NCI-H1105 treated with DMSO at 0.1 percent for 48 hours (cell line): ENCODE measurements around the gene CDR2.
A peak's percentile ranks its signal among the peaks of the same experiment; 100 is the strongest.
"Not testable (repeated sequence)": the region's sequence is repeated elsewhere in the genome, so short reads cannot be mapped to it uniquely, and the experiment has no call there.

Experiments used
- DNase-seq: peaks from one replicate; lab custom pipeline; 2025; lab: John Stamatoyannopoulos, UW

Gene CDR2

DNA sequence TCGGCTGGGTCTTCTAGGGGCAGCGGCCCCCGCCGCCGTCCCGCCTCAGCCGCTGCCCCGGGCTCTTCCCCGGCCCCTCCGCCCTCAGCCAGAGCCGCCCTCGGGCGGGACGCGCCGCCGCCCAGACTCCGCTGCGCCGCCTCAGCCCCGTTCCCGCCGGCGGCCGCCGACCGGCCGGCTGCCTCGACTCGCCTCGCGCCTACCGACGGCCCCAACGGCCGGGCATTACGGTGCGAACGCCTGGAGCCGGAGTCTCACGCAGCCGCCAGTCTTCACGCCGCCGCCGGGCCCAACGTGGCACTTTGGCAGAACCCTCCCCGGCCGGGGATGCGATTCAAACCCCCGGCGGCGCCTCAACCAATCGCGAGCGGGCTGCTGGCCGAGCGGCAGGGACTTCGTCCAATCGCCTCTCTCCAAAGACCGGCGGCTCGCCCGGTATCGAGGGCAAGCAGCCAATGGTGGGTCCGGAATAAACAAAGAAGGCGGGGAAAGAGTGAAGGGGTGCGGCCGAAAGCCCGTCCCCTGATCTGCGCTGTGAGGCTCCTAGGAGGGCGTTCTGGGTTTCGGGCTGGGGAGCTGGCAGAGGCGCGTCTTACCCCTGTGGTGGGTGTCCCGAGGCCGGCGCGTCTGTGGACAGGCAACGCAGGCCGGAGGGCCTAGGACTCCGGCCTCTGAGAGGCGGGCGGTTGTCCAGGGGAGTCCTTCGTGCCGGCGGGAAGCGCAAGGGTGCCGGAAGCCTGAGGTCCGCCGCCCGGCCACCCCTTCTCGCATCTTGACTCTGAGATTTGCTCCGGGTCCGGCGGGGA, at the start of gene CDR2:
TSS of gene CDR2 (minus strand) at position 309 of the 806 bp plus-strand sequence. CDS start 310 bp downstream, outside the sequence.
- DNase-seq: peak; percentile 87

DNA sequence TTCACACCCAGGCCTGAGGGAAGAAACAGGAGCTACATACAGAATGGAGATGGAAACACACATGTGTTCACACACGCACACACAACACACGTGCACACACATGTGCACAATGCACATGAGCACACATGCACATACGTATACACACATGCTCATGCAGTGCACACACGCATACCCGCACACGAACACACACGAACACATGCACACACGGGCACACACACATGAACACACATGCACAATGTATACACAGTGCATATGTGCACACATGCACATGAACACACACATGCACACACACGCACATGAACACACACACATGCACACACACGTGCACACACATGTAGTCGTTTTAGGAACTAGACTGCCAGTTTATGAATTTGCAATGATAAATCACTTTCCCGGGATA, 49.3 kb upstream of the CDR2 start:
- DNase-seq: no peak

DNA sequence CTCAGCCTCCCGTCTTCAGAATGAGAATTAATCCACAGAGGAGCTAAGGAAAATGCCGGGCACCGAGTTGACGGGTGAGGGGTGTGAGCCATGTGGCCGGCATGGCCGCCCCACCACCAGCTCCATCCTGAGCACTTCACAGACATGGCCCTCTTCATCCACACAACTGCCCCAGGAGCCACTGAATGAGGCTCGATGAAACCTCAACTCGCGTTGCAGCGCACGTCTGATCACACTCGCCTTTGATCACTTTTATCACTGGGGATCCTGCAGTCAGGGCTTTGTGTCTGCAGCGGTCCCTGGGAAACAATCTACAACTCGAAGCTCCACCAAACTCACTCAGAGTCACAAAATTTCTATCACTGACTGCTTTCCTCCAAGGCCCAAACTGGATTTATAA, 46.7 kb upstream of the CDR2 start:
- DNase-seq: no peak

DNA sequence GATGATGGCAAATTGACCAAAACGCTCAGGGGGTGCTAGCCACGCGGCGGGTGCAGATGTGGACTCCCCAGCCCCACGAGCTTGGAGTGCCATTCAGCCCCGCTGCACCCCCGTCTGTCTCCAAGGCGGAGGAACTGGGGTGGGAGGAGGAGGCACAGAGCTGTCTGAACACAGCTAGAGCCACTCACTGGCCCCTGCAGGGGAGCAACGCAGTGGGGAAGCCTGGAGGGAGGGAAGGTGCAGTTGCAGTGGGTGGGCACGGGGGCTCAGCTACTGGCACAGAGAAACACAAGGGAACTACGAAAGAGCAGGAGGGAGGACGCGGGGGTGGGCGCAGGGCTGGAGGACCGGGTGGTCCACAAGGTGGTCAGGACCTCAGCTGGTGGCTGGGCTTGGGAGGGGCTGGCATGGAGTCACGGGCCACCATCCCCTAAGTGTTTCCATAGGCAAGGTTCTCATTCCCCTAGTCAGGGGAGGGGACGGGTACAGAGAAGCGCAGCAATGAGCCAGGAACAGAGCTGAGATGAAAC, 46.3 kb upstream of the CDR2 start:
- DNase-seq: no peak

DNA sequence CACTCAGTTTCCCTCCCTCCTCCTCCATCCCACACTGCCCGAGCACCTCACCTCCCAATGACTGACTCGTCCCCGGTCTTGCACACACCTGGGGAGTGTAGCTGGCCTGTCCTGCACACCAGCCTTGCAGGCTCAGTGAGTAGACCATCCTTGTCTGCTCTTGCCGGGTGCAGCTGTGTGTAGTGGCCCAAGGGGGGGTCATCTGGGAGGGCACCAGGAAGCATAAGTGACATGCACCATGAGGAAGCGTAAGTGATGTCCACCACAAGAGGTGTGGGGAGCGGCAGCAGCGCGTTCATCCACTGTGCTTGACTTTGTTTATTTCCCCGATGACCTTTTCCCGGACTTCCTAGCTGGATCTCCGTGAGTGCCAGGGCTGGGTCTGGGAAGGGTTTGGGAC, 45.5 kb upstream of the CDR2 start:
- DNase-seq: no peak

DNA sequence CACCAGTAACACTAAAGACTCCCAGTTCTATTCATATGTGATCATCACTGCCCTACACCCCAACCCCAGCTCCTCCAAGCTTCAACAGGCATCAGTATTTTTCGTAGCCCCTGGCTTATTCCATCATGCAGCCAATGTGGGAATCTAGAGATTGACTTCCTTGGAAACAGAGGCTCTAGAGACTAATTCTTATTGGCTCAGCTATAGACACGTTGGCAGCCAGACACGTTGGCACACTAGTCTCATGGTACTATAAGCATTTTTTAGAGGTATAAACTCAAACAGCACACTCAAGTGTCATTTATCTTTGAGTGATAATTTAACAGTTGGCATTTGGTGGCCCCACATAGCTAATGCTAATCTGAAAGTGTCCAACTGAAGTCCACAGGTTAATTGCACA, 44.4 kb upstream of the CDR2 start:
- DNase-seq: no peak

DNA sequence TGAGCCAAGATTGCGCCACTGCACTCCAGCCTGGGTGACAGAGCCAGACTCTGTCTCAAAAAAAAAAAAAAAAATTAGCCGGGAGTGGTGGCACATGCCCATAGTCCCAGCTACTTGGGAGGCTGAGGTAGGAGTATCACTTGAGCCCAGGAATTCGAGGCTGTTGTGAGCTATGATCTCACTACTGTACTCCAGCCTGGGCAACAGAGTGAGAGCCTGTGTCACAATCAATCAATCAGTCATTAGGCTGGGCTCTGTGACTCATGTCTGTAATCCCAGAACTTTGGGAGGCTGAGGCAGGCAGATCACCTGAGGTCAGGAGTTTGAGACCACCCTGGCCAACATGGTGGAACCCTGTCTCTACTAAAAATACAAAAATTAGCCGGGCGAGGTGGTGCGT, 43.4 kb upstream of the CDR2 start:
- not testable (repeated sequence) for DNase-seq

DNA sequence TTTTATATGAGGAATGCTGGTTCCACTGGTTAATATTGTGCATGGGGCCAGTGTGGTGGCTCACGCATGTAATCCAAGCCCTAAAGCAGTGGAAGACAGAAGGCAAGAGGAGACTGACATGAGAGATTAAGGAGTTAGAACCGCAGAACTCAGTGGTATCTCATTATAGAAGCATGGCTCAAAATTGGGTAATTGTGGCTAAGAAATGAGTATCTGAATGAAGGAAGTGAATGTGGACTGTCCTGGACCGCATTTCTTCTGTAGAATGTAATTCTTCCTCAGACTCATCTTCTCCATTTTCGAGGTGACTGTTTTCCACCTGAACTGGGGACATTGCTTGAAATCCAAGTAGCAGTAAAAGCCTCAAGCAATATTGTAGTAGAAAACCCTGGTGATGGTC, 42.6 kb upstream of the CDR2 start:
- no peak for DNase-seq

DNA sequence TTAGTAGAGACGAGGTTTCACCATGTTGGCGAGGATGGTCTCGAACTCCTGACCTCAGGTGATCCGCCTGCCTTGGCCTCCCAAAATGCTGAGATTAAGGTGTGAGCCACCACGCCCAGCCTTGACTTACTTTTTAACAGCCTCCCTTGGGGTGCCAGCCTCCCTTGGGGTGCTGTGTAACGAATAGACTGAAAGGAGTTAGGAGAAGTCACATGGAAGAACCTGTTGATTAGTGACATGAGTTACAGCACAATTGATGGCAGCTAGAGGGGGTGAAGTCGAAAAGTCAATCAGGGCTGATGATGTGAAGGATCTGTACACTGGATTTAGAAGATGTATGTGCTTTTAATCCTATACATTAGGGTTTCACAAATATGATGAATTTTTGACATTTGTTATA, 39.4 kb upstream of the CDR2 start:
- DNase-seq: no peak

DNA sequence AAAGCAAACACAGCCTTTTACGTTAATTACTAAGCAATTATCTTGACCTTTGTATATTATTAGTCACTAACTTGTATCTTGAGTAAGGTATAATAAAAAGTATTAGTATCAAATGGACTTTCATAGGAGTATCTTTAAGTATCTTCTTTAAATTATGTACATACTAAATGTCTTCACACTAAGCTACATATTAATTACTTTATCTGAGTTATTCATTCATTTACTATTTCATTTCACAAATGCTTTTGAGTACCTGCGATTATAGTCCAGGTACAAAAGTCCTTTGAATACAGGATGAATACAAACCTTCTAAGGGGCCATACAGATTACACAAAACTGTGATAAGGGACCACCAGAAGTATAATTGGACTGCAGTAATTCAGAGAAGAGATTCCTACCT, 33.1 kb upstream of the CDR2 start:
- no peak for DNase-seq

DNA sequence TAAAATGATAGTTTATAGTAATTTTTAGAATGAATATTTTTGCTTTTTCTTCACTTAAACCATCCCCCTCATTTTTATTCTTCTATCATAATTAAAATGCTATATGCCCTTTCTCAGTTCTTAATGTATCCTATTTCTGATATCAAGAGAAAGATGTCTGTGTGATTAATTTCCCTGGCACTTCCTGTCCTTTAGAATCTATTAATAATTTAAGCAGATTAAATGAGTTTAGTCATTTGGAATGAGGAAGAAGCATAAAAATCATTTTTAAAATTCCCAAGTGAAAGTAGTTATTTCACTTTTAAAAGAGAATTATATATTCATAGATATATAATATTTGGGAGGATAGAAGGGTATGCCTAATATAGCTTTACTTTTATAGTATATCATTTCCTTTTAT, 27.8 kb upstream of the CDR2 start:
- DNase-seq: no peak

DNA sequence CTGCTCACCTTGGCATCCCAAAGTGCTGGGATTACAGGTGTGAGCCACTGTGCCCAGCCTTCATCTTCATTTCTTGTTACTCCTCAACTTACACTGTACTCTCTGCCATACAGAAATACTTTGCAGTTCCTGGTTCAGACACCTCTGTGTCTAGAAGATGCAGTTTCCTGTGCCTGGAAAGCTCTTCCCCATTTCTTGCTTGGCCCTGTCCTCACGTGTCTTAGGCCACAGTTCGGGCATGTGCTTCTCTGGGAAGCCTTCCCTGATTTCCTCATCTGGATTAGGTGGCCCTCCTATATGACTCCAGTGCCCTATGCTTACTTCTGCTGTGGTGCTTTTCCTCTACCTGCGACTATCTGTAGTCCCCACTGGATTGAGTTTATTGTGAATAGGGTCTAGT, 26.5 kb upstream of the CDR2 start:
- DNase-seq: no peak

DNA sequence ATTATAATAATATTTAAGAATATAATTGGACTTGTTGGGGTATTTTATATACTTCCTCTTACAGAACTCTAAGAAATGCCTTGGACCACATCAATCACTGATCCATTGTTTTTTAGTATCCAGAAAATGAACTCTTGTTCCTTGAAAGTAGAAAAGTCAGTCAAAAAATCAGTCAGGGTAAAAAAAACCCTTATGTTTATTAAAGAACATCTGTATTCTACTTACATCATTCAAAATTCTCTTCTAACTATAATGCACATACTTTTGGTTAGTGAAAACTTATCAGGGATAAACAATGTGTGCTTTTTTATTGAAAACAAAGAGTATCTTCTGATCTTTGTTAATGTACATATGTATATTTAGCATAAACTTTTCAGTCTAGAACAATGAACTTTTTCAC, 23.5 kb upstream of the CDR2 start:
- no peak for DNase-seq

DNA sequence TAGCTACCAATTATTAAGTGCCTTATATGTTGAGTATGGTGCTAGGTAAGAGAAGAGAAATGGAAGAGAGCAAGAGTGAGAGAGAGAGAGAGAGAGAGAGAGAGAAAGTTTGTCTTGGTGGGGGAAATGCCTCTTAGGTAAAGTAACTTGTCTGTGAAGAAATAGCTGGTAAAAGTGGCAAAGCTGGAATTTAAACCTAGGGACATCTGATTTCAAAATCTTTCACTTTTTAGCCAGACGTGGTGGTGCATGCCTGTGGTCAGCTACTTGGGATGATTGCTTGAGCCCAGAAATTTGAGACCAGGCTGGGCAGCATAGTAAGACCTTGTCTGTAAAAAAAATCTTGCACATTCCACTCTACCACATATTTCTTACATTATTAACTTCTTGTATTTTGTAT, 23.0 kb upstream of the CDR2 start:
- no peak for DNase-seq

DNA sequence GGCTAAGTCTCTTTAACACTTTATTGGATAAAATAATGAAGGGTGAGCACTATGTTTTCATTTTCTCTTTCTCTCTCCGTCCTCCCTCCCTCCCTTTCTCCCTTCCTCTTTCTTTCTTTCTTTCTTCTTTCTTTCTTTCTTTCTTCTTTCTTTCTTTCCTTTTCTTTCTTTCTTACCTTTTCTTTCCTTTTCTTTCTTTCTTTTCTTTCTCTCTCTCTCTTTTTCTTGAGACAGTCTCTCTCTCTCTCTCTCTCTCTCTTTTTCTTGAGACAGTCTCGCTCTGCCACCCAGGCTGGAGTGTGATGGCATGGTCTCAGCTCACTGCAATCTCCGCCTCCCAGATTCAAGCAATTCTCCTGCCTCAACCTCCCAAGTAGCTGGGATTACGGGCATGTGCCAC, 21.5 kb upstream of the CDR2 start:
- no peak for DNase-seq

DNA sequence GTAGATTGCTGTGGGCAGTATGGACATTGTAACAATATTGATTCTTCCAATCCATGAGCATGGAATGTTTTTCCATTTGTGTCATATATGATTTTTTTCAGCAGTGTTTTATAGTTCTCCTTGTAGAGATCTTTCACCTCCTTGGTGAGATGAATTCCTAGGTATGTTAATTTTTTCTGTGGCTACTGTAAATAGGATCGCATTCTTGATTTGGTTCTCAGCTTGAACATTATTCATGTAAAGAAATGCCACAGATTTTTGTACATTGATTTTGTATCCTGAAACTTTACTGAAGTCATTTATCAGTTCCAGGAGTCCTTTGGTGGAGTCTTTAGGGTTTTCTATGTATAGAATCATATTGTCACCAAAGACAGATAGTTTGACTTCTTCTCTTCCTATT, 19.7 kb upstream of the CDR2 start:
- no peak for DNase-seq

DNA sequence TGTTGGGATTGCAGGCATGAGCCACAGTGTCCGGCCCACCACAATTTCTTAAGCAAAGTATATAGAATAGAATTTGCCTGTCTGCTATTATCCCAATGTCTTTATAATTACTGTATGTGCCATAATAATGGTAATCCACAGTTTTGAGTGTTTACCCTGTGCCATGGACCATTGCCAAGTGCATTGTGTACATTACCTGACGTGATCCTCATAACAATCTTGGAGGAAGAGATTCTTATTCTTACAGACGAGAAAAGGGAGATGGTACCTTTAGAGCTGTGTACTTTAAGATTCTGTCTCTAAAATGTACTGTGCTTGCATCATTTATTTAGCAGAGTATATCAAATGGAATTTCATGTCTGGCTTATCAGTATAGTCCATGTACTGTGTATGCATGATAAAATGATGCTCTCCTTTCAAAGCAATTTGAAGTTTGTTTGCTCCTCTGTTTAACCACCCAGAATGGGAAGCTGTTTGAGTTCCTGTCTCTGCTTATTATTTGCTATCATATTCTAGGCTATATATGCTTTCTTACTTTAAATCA, 13.8 kb upstream of the CDR2 start:
- DNase-seq: peak; percentile 43

DNA sequence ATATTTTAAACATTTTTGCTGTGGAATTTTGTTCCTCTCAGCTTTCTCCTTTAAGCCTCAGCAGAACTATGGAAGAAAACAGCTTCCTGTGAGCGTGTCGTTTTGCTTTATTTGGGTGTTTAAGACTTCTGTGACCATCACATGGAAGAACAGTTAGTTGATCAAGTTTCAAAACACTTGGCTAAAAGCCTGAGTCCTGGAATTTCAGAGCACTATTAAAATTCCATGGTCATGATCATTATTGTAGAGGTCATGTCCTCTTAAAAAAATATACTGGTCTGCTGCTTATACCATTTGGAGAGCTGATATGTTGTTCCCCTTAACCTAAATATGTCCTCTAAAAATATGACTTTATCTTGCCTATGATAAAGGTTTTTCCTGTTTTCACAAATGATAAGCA, 12.6 kb upstream of the CDR2 start:
- DNase-seq: no peak

DNA sequence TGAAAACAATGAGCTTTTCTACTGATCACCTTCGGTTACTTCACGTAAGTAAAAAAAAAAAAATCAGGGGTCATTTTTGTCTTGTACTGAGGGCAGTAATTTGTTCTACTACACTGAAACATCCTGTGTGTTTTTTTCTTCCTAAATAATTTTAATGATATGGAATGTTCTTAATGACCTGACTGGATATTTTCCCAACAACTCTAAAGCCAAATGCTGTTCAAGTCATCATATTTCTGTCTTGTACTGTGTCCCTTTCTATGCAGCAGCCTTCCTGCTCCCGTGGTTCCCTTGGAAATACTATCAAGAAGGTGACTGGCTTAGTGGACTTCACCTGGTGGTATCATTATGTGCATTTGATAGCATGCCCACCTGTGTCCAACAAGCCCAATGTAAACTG, 10.8 kb upstream of the CDR2 start:
- no peak for DNase-seq

DNA sequence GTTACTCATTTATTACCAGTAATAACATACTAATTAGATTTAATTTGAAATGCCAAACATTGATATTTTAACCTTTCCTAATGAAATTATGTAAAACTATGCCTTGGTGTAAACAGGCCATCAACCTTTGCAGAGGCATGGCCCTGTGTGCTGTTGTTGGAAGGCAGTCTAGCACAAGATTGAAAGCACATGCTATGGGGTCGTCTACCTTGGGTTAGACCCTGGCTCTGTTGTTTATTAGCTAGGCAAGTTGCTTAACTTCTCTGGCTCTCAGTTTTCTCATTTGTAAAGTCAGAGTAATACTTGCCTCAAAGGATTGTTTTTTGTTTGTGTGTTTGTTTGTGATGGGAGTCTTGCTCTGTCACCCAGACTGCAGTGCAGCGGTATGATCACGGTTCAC, 9.4 kb upstream of the CDR2 start:
- DNase-seq: no peak

DNA sequence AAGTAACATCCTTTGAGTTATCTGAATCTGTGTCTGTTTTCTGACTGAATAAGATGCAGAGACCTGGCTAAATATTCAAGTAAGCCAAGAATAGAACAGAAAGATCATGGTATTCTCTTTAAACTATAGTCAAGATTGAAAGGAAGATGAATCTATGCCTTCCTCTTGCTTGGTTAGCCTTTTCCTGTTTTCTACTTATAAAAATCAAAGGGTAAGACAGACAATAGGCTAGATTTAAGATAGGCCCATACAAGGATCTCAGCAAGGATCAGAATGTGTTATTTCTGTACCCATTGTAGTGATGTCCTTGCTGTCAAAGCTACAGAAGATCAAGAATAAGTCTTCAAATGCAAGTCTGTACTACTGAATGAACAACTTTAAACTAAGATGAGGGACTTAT, 7.0 kb upstream of the CDR2 start:
- DNase-seq: no peak

DNA sequence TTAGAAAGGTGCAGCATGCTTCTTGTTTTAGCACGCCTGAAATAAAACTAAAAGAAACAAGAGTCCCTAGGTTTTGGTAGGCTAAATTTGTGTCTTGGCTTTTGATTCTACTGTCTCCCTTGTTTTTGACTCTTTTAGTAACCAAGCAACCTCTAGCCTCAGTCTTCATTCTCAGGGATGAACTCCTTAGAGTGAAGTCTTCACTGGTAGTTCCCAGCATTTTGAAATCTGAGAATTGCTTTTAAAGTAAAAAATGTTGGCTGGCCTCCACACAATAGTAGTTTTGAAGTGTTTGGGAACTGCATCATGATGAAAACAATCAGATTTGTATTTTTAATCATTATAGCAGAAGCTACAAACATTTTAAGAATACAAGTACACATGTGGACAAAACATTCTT, 6.1 kb upstream of the CDR2 start:
- no peak for DNase-seq

DNA sequence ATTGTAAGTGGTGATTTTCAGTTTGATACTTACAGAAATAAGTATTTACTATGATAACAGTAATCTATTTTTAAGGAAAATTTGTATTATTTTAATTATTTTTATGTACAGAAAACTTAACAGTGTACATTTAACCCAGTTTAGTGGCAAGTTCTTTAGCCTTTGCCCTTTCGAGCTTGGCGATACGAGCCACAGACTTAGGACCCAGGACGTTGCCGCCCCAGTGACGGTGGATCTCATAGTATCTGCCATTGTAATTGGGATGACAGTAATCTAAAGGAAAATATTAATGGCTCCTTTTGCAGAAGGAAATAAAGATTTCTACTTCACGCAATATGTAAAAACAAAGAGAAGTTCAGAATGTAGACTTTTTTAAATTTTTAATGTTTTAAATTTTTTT, 5.2 kb upstream of the CDR2 start:
- no peak for DNase-seq
